ENCODE measurements around the gene G6PC3.
A peak's percentile ranks its signal among the peaks of the same experiment; 100 is the strongest.

The G6PC3 gene

DNA sequence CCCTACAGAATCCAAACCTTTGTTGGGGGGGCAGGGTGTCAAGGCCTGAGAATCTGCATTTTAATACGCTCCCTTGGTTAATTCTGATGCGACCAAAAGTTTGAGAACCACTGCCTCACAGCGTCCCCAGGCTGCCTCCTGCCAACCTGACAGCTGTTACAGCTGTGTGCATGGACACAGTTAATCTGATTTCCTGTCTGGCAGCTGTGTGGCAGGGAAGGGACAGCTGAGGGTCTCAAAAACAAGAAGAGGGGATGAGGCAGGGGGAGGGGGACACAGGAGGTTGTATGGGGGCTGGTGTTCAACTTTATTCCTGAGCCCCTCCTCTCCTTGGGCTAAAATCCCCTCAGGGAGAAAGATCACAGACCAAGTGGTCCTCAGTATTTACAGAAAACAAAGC, 35.4 kb downstream of the G6PC3 start:
- TF ChIP-seq CTCF (IDR thresholded peaks at IDR 0.05; ENCODE audit: low read depth, low read length) = no peak
- in situ Hi-C loops (cut with HindIII; ENCODE audit: low sequenced_read_pairs) = no loop called here

GRCh38 chr17:44106801-44107200, 36.3 kb downstream of the G6PC3 start:
- TF ChIP-seq CTCF (IDR thresholded peaks at IDR 0.05; ENCODE audit: low read depth, low read length) = no peak
- DNase-seq (ENCODE audit: low read depth, low spot score) = no peak
- H3K4me3 ChIP-seq (ENCODE audit: low read depth, low read length) = no peak overlapping the region
- in situ Hi-C loops (cut with HindIII; ENCODE audit: low sequenced_read_pairs) = no loop called here

More for the DNA sequence above, 35.4 kb downstream of the G6PC3 start:
- no peak overlapping the region for H3K4me3 ChIP-seq (ENCODE audit: low read depth, low read length)
- no peak for DNase-seq (ENCODE audit: low read depth, low spot score)

GRCh38 chr17:44108440-44109311, 38.1 kb downstream of the G6PC3 start:
- in situ Hi-C loops (cut with HindIII; ENCODE audit: low sequenced_read_pairs) = no loop called here
- DNase-seq (ENCODE audit: low read depth, low spot score) = peak; percentile 97

DNA sequence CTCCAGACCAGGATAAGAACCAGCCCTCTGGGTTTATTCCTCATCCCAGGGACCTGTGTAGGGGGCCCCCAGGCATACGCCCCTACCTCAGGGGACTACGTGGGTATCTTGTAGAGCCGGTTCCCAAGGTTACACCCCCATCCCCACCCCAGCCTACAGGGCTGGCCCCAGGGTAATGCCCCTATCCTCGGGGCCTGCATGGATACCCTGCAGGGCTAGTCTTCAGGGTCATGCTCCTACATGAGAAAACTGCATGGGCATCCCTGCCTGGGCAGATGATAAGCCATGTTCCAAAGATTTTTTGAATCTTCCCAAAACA, 38.7 kb downstream of the G6PC3 start:
- no peak overlapping the region for H3K4me3 ChIP-seq (ENCODE audit: low read depth, low read length)
- no peak for DNase-seq (ENCODE audit: low read depth, low spot score)
- in situ Hi-C loops (cut with HindIII; ENCODE audit: low sequenced_read_pairs) = no loop called here
- no peak for TF ChIP-seq CTCF (IDR thresholded peaks at IDR 0.05; ENCODE audit: low read depth, low read length)

More at GRCh38 chr17:44108440-44109311, 38.1 kb downstream of the G6PC3 start:
- H3K4me3 ChIP-seq (ENCODE audit: low read depth, low read length) = no peak overlapping the region
- TF ChIP-seq CTCF (IDR thresholded peaks at IDR 0.05; ENCODE audit: low read depth, low read length) = no peak

GRCh38 chr17:44110011-44110686, 39.6 kb downstream of the G6PC3 start:
- TF ChIP-seq CTCF (IDR thresholded peaks at IDR 0.05; ENCODE audit: low read depth, low read length) = no peak
- no peak for DNase-seq (ENCODE audit: low read depth, low spot score)
- in situ Hi-C loops (cut with HindIII; ENCODE audit: low sequenced_read_pairs) = no loop called here
- peak overlapping the region; percentile 30 for H3K4me3 ChIP-seq (ENCODE audit: low read depth, low read length)

- no peak for TF ChIP-seq CTCF (IDR thresholded peaks at IDR 0.05; ENCODE audit: low read depth, low read length)
- H3K4me3 ChIP-seq (ENCODE audit: low read depth, low read length) = peak overlapping the region; percentile 30
- in situ Hi-C loops (cut with HindIII; ENCODE audit: low sequenced_read_pairs) = no loop called here
- DNase-seq (ENCODE audit: low read depth, low spot score) = peak; percentile 93
Measured at GRCh38 chr17:44110823-44111633, 40.5 kb downstream of the G6PC3 start.

Data from astrocyte of the spinal cord (primary cell).